HCT116 (cell line): ENCODE measurements around the gene TMEM132D.

Source experiments
- CTCF ChIP-seq, 3 experiments: fragments of 200-600 bp in 1 of 3; sonication (generic) in 1 of 3; IDR thresholded peaks in 2 of 3; conservative IDR thresholded peaks in 1 of 3; 2 replicates each; pipeline ENCODE4 v1.5.1; 2012 to 2017; ENCODE audit warnings: low read depth in 2 of 3, low read length in 2 of 3, antibody characterized with exemption in 1 of 3, borderline replicate concordance in 1 of 3, control low read depth in 1 of 3, mild to moderate bottlenecking in 1 of 3, mixed read lengths in 1 of 3, mixed run types in 1 of 3, moderate library complexity in 1 of 3; ENCODE audit not compliant: insufficient read depth in 1 of 3
- EZH2 ChIP-seq: fragments of 200-600 bp; sonication (generic); IDR thresholded peaks from 2 replicates; pipeline ENCODE4 v1.6.1; 2017; ENCODE audit warnings: antibody characterized with exemption, mixed run types
- FOSL1 ChIP-seq: IDR thresholded peaks from 2 replicates; pipeline ENCODE4 v1.6.1; 2012; ENCODE audit warnings: low read depth
- JUND ChIP-seq: IDR thresholded peaks from 2 replicates; pipeline ENCODE4 v1.6.1; 2012
- POLR2A ChIP-seq: IDR thresholded peaks from 2 replicates; pipeline ENCODE4 v1.7.0; 2011; ENCODE audit warnings: borderline replicate concordance; ENCODE audit not compliant: insufficient read depth, insufficient read length; ENCODE audit errors: extremely low read depth
- POLR2AphosphoS5 ChIP-seq: IDR thresholded peaks from 2 replicates; pipeline ENCODE4 v1.6.1; 2011; ENCODE audit warnings: mild to moderate bottlenecking, low read depth, low read length, moderate library complexity
- RAD21 ChIP-seq: IDR thresholded peaks from 2 replicates; pipeline ENCODE4 v1.6.1; 2012; ENCODE audit warnings: low read depth, mild to moderate bottlenecking
- SIN3A ChIP-seq: IDR thresholded peaks from 2 replicates; pipeline ENCODE4 v1.6.1; 2012; ENCODE audit warnings: low read depth
- SP1 ChIP-seq: IDR thresholded peaks from 2 replicates; pipeline ENCODE4 v1.6.1; 2012; ENCODE audit warnings: low read depth
- SRF ChIP-seq: IDR thresholded peaks from 2 replicates; pipeline ENCODE4 v1.6.1; 2012; ENCODE audit warnings: low read depth
- YY1 ChIP-seq: IDR thresholded peaks from 2 replicates; pipeline ENCODE4 v1.6.1; 2011; ENCODE audit warnings: low read length, low read depth, moderate library complexity, mild to moderate bottlenecking; ENCODE audit not compliant: insufficient replicate concordance; ENCODE audit errors: extremely low read depth
- ZFX ChIP-seq: fragments of 450-650 bp; IDR thresholded peaks from 2 replicates; pipeline ENCODE4 v1.6.1; 2017
- TF ChIP-seq, protein P1 (sequence below): IDR thresholded peaks from 2 replicates; pipeline ENCODE4 v1.6.1; 2012
- TF ChIP-seq, protein P2 (sequence below): IDR thresholded peaks from 2 replicates; pipeline ENCODE4 v1.6.1; 2012; ENCODE audit warnings: low read depth

- TF ChIP-seq POLR2AphosphoS5, result no peak
- no peak for TF ChIP-seq POLR2A
- no peak for TF ChIP-seq EZH2
- no peak for TF ChIP-seq SIN3A
- no peak for TF ChIP-seq CTCF (IDR thresholded peaks at IDR 0.05 in 2 of 3, conservative IDR thresholded peaks at IDR 0.05 in 1 of 3; ENCODE audit: borderline replicate concordance in 1 of 3, insufficient read depth in 1 of 3, low read depth in 2 of 3, low read length in 2 of 3)
- no peak for TF ChIP-seq JUND
- TF ChIP-seq, protein P1, sequence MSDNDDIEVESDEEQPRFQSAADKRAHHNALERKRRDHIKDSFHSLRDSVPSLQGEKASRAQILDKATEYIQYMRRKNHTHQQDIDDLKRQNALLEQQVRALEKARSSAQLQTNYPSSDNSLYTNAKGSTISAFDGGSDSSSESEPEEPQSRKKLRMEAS, result no peak
- no peak for TF ChIP-seq RAD21
- no peak for TF ChIP-seq SP1
- TF ChIP-seq, protein P2, sequence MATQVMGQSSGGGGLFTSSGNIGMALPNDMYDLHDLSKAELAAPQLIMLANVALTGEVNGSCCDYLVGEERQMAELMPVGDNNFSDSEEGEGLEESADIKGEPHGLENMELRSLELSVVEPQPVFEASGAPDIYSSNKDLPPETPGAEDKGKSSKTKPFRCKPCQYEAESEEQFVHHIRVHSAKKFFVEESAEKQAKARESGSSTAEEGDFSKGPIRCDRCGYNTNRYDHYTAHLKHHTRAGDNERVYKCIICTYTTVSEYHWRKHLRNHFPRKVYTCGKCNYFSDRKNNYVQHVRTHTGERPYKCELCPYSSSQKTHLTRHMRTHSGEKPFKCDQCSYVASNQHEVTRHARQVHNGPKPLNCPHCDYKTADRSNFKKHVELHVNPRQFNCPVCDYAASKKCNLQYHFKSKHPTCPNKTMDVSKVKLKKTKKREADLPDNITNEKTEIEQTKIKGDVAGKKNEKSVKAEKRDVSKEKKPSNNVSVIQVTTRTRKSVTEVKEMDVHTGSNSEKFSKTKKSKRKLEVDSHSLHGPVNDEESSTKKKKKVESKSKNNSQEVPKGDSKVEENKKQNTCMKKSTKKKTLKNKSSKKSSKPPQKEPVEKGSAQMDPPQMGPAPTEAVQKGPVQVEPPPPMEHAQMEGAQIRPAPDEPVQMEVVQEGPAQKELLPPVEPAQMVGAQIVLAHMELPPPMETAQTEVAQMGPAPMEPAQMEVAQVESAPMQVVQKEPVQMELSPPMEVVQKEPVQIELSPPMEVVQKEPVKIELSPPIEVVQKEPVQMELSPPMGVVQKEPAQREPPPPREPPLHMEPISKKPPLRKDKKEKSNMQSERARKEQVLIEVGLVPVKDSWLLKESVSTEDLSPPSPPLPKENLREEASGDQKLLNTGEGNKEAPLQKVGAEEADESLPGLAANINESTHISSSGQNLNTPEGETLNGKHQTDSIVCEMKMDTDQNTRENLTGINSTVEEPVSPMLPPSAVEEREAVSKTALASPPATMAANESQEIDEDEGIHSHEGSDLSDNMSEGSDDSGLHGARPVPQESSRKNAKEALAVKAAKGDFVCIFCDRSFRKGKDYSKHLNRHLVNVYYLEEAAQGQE, result no peak
- TF ChIP-seq SRF, result no peak
- TF ChIP-seq YY1, result no peak
- TF ChIP-seq ZFX, result no peak
- TF ChIP-seq FOSL1, result no peak
Observed at GRCh38 chr12:129538137-129538536, 365.7 kb downstream of the TMEM132D start.
